K562 (cell line): ENCODE measurements around the gene RAD50. TPM values are rescaled to one million over a fixed set of nuclear protein-coding genes. Genes with fewer than 3 reads are reported as not detected.

ENCODE experiments used
- ATF1 ChIP-seq, 2 experiments: fragments of 450-650 bp in 1 of 2; IDR thresholded peaks; 2 replicates each; pipeline ENCODE4 v1.6.1; 2016; ENCODE audit warnings: missing compliant biosample characterization in 1 of 2, missing genetic modification characterization in 1 of 2
- BACH1 ChIP-seq: fragments of 200-800 bp; sonication (Bioruptor generic); IDR thresholded peaks from 2 replicates; pipeline ENCODE4 v1.6.1; 2016; ENCODE audit warnings: missing genetic modification characterization, missing compliant biosample characterization
- BCL6 ChIP-seq: fragments of 250-450 bp; sonication (Bioruptor Pico); IDR thresholded peaks from 2 replicates; pipeline ENCODE4 v1.4.0; 2020
- BCOR ChIP-seq: fragments of 450-650 bp; IDR thresholded peaks from 2 replicates; pipeline ENCODE4 v1.6.1; 2016
- E2F4 ChIP-seq: sonication (generic); formaldehyde crosslinking; IDR thresholded peaks from 2 replicates; pipeline ENCODE4 v1.8.0; 2022; ENCODE audit warnings: mild to moderate bottlenecking, low read depth, missing genetic modification reagents
- ELF2 ChIP-seq: fragments of 250-450 bp; sonication (Bioruptor Pico); IDR thresholded peaks from 2 replicates; pipeline ENCODE4 v1.5.0; 2021; ENCODE audit warnings: mild to moderate bottlenecking
- KAT8 ChIP-seq: fragments of 450-650 bp; IDR thresholded peaks from 2 replicates; pipeline ENCODE4 v1.6.1; 2016; ENCODE audit warnings: low read depth, mild to moderate bottlenecking
- KLF6 ChIP-seq: fragments of 250-450 bp; sonication (Bioruptor Pico); IDR thresholded peaks from 2 replicates; pipeline ENCODE4 v1.4.0; 2020; ENCODE audit warnings: mild to moderate bottlenecking, moderate library complexity, borderline replicate concordance
- L3MBTL2 ChIP-seq: fragments of 450-650 bp; IDR thresholded peaks from 2 replicates; pipeline ENCODE4 v1.6.1; 2016; ENCODE audit warnings: mild to moderate bottlenecking, moderate library complexity
- POLR3G ChIP-seq: IDR thresholded peaks from 2 replicates; pipeline ENCODE4 v1.6.1; 2011; ENCODE audit not compliant: insufficient read length, insufficient replicate concordance; ENCODE audit errors: extremely low read depth
- RBM25 ChIP-seq: fragments of 200-400 bp; formaldehyde crosslinking; IDR thresholded peaks from 2 replicates; pipeline ENCODE4 v1.6.1; 2018; ENCODE audit warnings: low read length, low read depth, moderate library complexity; ENCODE audit not compliant: severe bottlenecking
- SAP30 ChIP-seq: fragments of 200-600 bp; sonication (generic); IDR thresholded peaks from 2 replicates; pipeline ENCODE4 v1.6.1; 2012; ENCODE audit warnings: borderline replicate concordance, low read depth, mild to moderate bottlenecking, moderate library complexity, low read length, control low read depth, inconsistent platforms; ENCODE audit not compliant: insufficient read depth, poor library complexity, severe bottlenecking
- SMC3 ChIP-seq: conservative IDR thresholded peaks from 2 replicates; pipeline ENCODE4 v1.6.1; 2011; ENCODE audit warnings: low read depth, low read length, improper control_type of control experiment; ENCODE audit not compliant: insufficient read depth
- TCF7L2 ChIP-seq: fragments of 150-350 bp; IDR thresholded peaks from 2 replicates; pipeline ENCODE4 v1.6.1; 2016; ENCODE audit warnings: low read depth, mild to moderate bottlenecking, low read length, moderate library complexity
- YY1 ChIP-seq, 3 experiments: IDR thresholded peaks; 2 replicates each; pipeline ENCODE4 v1.6.1; 2011; ENCODE audit warnings: low read length in 2 of 3, mild to moderate bottlenecking in 2 of 3, moderate library complexity in 2 of 3, borderline replicate concordance in 1 of 3, control low read depth in 1 of 3, low read depth in 1 of 3; ENCODE audit not compliant: insufficient read depth in 3 of 3, insufficient replicate concordance in 2 of 3, control insufficient read depth in 1 of 3, insufficient read length in 1 of 3; ENCODE audit errors: extremely low read depth in 1 of 3
- ZNF24 ChIP-seq: fragments of 450-650 bp; IDR thresholded peaks from 2 replicates; pipeline ENCODE4 v1.6.1; 2016
- ZNF589 ChIP-seq: fragments of 200-800 bp; sonication (Bioruptor generic); IDR thresholded peaks from 2 replicates; pipeline ENCODE4 v1.6.1; 2016; ENCODE audit warnings: low read depth, missing genetic modification characterization, missing compliant biosample characterization
- polyA plus RNA-seq, 8 experiments: library from polyadenylated mRNA; depleted of rRNA in 4 of 8; stranded (reverse) in 5 of 8; unstranded in 3 of 8; fragments of >200 nt; fragmentation: Nextera tagmentation in 2 of 8; fragmentation: Illumina TruSeq in 1 of 8; extraction: Ambion mirVana in 2 of 8; extraction: Trizol in 1 of 8; gene quantifications; 2 replicates each; pipeline versions ENCODE4 v1.2.1 to v1.2.3, GENCODE V29; 2011 to 2014; ENCODE audit warnings: inconsistent platforms in 1 of 8, missing spikeins in 1 of 8
- total RNA-seq, 7 experiments: library from RNA; depleted of rRNA in 6 of 7; stranded (reverse); fragments of >200 nt in 6 of 7; fragmentation: Illumina TruSeq in 2 of 7; extraction: Trizol in 2 of 7; gene quantifications; 2 replicates each; pipeline versions ENCODE4 v1.2.1 to v1.2.3, GENCODE V29; 2011 to 2021; ENCODE audit warnings: low replicate concordance in 1 of 7
- TF ChIP-seq, protein P1 (sequence below): sonication (generic); formaldehyde crosslinking; IDR thresholded peaks from 2 replicates; pipeline ENCODE4 v1.4.0; 2020; ENCODE audit warnings: mild to moderate bottlenecking, missing genetic modification reagents
- TF ChIP-seq, protein P2 (sequence below): fragments of 450-650 bp; conservative IDR thresholded peaks from 2 replicates; pipeline ENCODE4 v1.6.1; 2016; ENCODE audit warnings: missing genetic modification characterization, low read depth, mild to moderate bottlenecking, control low read depth, missing compliant biosample characterization
- TF ChIP-seq, protein P3 (sequence below): fragments of 450-650 bp; IDR thresholded peaks from 2 replicates; pipeline ENCODE4 v1.6.1; 2016; ENCODE audit warnings: borderline replicate concordance

Gene RAD50
- total and polyA plus RNA-seq, 9 of the 15 experiments (the other 6 are each of a cell fraction or from before 2014, with no cell fraction given) = 15.3 to 74.2 (median 44.1) TPM

GRCh38 chr5:132663771-132664695, 107.3 kb downstream of the RAD50 start (continued):
- TF ChIP-seq SAP30 (no peak), YY1 (IDR thresholded peaks at IDR 0.05; ENCODE audit: borderline replicate concordance in 1 of 3, control insufficient read depth in 1 of 3, extremely low read depth in 1 of 3, insufficient read depth in 3 of 3, insufficient read length in 1 of 3, insufficient replicate concordance in 2 of 3, low read depth in 1 of 3, low read length in 2 of 3) (no peak), BCOR (no peak), KLF6 (CRISPR knock-in tag) (no peak), L3MBTL2 (peak; percentile 96), POLR3G (no peak), ZNF24 (peak; percentile 54; the same call in 1 of the 2 replicates), KAT8 (no peak), RBM25 (no peak), BCL6 (CRISPR knock-in tag) (no peak), TCF7L2 (no peak), ZNF589 (CRISPR knock-in tag) (peak; percentile 90), ELF2 (no peak), SMC3 (no peak), ATF1 (CRISPR knock-in tag; IDR thresholded peaks at IDR 0.05) (no peak), ATF1 (tag; IDR thresholded peaks at IDR 0.05) (peak; percentile 69), BACH1 (tag) (peak; percentile 82), E2F4 (CRISPR knock-in tag) (no peak)
- TF ChIP-seq, protein P1, sequence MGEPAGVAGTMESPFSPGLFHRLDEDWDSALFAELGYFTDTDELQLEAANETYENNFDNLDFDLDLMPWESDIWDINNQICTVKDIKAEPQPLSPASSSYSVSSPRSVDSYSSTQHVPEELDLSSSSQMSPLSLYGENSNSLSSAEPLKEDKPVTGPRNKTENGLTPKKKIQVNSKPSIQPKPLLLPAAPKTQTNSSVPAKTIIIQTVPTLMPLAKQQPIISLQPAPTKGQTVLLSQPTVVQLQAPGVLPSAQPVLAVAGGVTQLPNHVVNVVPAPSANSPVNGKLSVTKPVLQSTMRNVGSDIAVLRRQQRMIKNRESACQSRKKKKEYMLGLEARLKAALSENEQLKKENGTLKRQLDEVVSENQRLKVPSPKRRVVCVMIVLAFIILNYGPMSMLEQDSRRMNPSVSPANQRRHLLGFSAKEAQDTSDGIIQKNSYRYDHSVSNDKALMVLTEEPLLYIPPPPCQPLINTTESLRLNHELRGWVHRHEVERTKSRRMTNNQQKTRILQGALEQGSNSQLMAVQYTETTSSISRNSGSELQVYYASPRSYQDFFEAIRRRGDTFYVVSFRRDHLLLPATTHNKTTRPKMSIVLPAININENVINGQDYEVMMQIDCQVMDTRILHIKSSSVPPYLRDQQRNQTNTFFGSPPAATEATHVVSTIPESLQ (CRISPR knock-in tag) = no peak
- TF ChIP-seq, protein P2, sequence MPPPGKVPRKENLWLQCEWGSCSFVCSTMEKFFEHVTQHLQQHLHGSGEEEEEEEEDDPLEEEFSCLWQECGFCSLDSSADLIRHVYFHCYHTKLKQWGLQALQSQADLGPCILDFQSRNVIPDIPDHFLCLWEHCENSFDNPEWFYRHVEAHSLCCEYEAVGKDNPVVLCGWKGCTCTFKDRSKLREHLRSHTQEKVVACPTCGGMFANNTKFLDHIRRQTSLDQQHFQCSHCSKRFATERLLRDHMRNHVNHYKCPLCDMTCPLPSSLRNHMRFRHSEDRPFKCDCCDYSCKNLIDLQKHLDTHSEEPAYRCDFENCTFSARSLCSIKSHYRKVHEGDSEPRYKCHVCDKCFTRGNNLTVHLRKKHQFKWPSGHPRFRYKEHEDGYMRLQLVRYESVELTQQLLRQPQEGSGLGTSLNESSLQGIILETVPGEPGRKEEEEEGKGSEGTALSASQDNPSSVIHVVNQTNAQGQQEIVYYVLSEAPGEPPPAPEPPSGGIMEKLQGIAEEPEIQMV (tag) = no peak
- TF ChIP-seq, protein P3, sequence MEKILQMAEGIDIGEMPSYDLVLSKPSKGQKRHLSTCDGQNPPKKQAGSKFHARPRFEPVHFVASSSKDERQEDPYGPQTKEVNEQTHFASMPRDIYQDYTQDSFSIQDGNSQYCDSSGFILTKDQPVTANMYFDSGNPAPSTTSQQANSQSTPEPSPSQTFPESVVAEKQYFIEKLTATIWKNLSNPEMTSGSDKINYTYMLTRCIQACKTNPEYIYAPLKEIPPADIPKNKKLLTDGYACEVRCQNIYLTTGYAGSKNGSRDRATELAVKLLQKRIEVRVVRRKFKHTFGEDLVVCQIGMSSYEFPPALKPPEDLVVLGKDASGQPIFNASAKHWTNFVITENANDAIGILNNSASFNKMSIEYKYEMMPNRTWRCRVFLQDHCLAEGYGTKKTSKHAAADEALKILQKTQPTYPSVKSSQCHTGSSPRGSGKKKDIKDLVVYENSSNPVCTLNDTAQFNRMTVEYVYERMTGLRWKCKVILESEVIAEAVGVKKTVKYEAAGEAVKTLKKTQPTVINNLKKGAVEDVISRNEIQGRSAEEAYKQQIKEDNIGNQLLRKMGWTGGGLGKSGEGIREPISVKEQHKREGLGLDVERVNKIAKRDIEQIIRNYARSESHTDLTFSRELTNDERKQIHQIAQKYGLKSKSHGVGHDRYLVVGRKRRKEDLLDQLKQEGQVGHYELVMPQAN = no peak
